ENCODE measurements around the gene ODC1.

GRCh38 chr2:10447895-10448575 is at the start of gene ODC1:
- TF ChIP-seq, protein P1, sequence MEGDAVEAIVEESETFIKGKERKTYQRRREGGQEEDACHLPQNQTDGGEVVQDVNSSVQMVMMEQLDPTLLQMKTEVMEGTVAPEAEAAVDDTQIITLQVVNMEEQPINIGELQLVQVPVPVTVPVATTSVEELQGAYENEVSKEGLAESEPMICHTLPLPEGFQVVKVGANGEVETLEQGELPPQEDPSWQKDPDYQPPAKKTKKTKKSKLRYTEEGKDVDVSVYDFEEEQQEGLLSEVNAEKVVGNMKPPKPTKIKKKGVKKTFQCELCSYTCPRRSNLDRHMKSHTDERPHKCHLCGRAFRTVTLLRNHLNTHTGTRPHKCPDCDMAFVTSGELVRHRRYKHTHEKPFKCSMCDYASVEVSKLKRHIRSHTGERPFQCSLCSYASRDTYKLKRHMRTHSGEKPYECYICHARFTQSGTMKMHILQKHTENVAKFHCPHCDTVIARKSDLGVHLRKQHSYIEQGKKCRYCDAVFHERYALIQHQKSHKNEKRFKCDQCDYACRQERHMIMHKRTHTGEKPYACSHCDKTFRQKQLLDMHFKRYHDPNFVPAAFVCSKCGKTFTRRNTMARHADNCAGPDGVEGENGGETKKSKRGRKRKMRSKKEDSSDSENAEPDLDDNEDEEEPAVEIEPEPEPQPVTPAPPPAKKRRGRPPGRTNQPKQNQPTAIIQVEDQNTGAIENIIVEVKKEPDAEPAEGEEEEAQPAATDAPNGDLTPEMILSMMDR (IDR thresholded peaks at IDR 0.05) = no peak
- TF ChIP-seq POLR2A (IDR thresholded peaks at IDR 0.05; ENCODE audit: low read depth) = no peak

Data from esophagus muscularis mucosa (tissue), 3 donors.